Subcutaneous adipose tissue (tissue), 4 donors: ENCODE data around the gene ANP32B. TPM values are rescaled to one million over a fixed set of nuclear protein-coding genes. Genes with fewer than 3 reads are reported as not detected.

Experiments
- CTCF ChIP-seq: fragments of 450-650 bp; IDR thresholded peaks from one replicate; pipeline ENCODE4 v1.5.1; 2016; ENCODE audit warnings: low read depth, mild to moderate bottlenecking, control low read depth, antibody characterized with exemption, moderate library complexity
- total RNA-seq, 4 donors: library from RNA; depleted of rRNA; stranded (reverse); fragments of >200 nt; gene quantifications; one replicate each; pipeline ENCODE4 v1.1.0, GENCODE V29; 2016

The ANP32B gene
- total RNA-seq, 4 donors from 2014 or later: 32.8 to 61.4 (median 43.8) TPM

- TF ChIP-seq CTCF: no peak
Measured at GRCh38 chr9:98007251-98007928, 24.2 kb downstream of the ANP32B start.

- no peak for TF ChIP-seq CTCF
Measured at GRCh38 chr9:98008764-98009163, 25.6 kb downstream of the ANP32B start.

GRCh38 chr9:98009437-98009836 is 26.3 kb downstream of the ANP32B start:
- no peak for TF ChIP-seq CTCF

- no peak for TF ChIP-seq CTCF
Measured at GRCh38 chr9:98009936-98010335, 26.8 kb downstream of the ANP32B start.

GRCh38 chr9:98010445-98010844 is 27.3 kb downstream of the ANP32B start:
- TF ChIP-seq CTCF: no peak

GRCh38 chr9:98011122-98011521 is 28.0 kb downstream of the ANP32B start:
- no peak for TF ChIP-seq CTCF

- TF ChIP-seq CTCF: no peak
Measured at GRCh38 chr9:98016137-98016680, 33.1 kb downstream of the ANP32B start.
